Activated CD4-positive, alpha-beta T cell treated with anti-CD3 and anti-CD28 coated beads, Interleukin-2, Interleukin-6, amounts not matched to agents 100 ng/mL and 50 ng/mL, durations not matched to agents 16 hours and 8 hours (primary cell): ENCODE results near the gene THAP4.
A peak's percentile ranks its signal among the peaks of the same experiment; 100 is the strongest.

Source experiments
- DNase-seq: peaks from one replicate; pipeline ENCODE4 v3.0.0-alpha.2; 2020

The THAP4 gene

GRCh38 chr2:241637018-241637794, at the start of gene THAP4, which contains the start of gene ATG4B:
Gene THAP4, minus strand, starts transcription at chr2:241637158. Its CDS starts 141 bp downstream, at chr2:241637017.
Gene ATG4B, plus strand, starts transcription at chr2:241637693. Its CDS starts 22 bp downstream, at chr2:241637715.
- peak; percentile 86 for DNase-seq

- DNase-seq, result peak; percentile 33
These were observed 49.3 kb upstream of the THAP4 start for GRCh38 chr2:241686324-241686649.

GRCh38 chr2:241680827-241681599, 44.1 kb upstream of the THAP4 start:
- no peak for DNase-seq

GRCh38 chr2:241680044-241680443, 43.1 kb upstream of the THAP4 start:
- no peak for DNase-seq

GRCh38 chr2:241678784-241679540, 42.0 kb upstream of the THAP4 start:
- DNase-seq, result no peak

- DNase-seq, result no peak
These were observed 41.3 kb upstream of the THAP4 start for GRCh38 chr2:241678307-241678706.

GRCh38 chr2:241677392-241677791, 40.4 kb upstream of the THAP4 start:
- DNase-seq, result no peak

- DNase-seq, result no peak
These were observed 39.7 kb upstream of the THAP4 start for GRCh38 chr2:241676665-241677064.

- DNase-seq, result no peak
These were observed 38.9 kb upstream of the THAP4 start for GRCh38 chr2:241675885-241676284.

- DNase-seq, result no peak
These were observed 37.1 kb upstream of the THAP4 start for GRCh38 chr2:241673797-241674725.

GRCh38 chr2:241673189-241673663, 36.3 kb upstream of the THAP4 start:
- DNase-seq, result no peak

- DNase-seq, result no peak
These were observed 35.6 kb upstream of the THAP4 start for GRCh38 chr2:241672243-241673188.

GRCh38 chr2:241671457-241672240, 34.7 kb upstream of the THAP4 start:
- DNase-seq, result no peak

GRCh38 chr2:241670333-241671110, 33.6 kb upstream of the THAP4 start:
- DNase-seq, result no peak

GRCh38 chr2:241668839-241669238, 31.9 kb upstream of the THAP4 start:
- DNase-seq, result no peak

GRCh38 chr2:241668354-241668753, 31.4 kb upstream of the THAP4 start:
- DNase-seq, result no peak

GRCh38 chr2:241666627-241667400, 29.9 kb upstream of the THAP4 start:
- DNase-seq, result no peak

GRCh38 chr2:241665731-241666440, 28.9 kb upstream of the THAP4 start:
- DNase-seq, result no peak
